Measurements from ENCODE around the gene CAND2. TPM values are rescaled to one million over a fixed set of nuclear protein-coding genes. Genes with fewer than 3 reads are reported as not detected.

Gene CAND2
- total RNA-seq, 4 donors from 2014 or later: 9.7 to 18.0 (median 12.4) TPM

DNA sequence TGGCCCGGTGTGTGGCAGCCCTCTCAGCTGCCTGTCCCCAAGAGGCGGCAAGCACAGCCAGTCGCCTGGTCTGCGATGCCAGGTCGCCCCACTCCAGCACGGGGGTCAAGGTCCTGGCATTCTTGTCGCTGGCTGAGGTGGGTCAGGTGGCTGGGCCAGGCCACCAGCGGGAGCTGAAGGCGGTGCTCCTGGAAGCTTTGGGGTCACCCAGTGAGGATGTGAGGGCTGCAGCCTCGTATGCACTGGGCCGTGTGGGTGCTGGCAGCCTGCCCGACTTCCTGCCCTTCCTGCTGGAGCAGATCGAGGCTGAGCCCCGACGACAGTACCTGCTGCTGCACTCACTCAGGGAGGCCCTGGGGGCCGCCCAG, 20.8 kb downstream of the CAND2 start:
- H3K4me1 ChIP-seq: no peaks in the 10 kb centered on the region
- H3K27me3 ChIP-seq: no peaks in the 10 kb centered on the region
- no peak overlapping the region for H3K4me3 ChIP-seq (replicated peaks in 1 of 3)
- no peaks in the 10 kb centered on the region for H3K9me3 ChIP-seq
- TF ChIP-seq POLR2A (IDR thresholded peaks at IDR 0.05): no peak
- TF ChIP-seq, protein P1, sequence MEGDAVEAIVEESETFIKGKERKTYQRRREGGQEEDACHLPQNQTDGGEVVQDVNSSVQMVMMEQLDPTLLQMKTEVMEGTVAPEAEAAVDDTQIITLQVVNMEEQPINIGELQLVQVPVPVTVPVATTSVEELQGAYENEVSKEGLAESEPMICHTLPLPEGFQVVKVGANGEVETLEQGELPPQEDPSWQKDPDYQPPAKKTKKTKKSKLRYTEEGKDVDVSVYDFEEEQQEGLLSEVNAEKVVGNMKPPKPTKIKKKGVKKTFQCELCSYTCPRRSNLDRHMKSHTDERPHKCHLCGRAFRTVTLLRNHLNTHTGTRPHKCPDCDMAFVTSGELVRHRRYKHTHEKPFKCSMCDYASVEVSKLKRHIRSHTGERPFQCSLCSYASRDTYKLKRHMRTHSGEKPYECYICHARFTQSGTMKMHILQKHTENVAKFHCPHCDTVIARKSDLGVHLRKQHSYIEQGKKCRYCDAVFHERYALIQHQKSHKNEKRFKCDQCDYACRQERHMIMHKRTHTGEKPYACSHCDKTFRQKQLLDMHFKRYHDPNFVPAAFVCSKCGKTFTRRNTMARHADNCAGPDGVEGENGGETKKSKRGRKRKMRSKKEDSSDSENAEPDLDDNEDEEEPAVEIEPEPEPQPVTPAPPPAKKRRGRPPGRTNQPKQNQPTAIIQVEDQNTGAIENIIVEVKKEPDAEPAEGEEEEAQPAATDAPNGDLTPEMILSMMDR (IDR thresholded peaks at IDR 0.05): no peak
- intact Hi-C loops (cut with DNase I): no loop called here
- 26 to 87% methylated on average over 3 to 6 of the region's 16 CpGs for WGBS, 2 donors
- DNase-seq: peak; percentile 19 to 22
- H3K27ac ChIP-seq: no peak overlapping the region
- H3K36me3 ChIP-seq: peaks cover 4 to 12% of the 10 kb centered on the region in 2 donors

DNA sequence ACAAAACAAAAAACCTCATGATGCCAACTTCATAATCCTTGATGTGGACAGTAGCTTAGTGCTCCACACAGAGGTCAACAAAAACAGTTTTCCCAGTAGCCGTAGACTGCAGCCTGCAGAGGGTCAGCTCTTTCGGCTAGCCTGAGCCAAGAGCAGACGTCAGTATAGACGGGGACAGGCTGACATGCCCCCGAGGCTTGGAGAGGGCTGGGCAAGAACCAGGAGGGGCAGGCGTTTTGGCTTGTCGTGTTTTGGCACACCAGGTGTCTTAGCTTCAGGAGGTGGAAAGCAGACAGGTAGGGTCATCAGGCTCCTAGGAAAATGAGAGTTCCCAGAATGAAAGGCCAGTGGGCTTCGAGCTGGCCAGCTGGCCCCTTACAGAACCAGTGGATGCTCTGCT, 21.8 kb downstream of the CAND2 start:
- H3K36me3 ChIP-seq: peaks cover 4 to 12% of the 10 kb centered on the region in 2 donors
- TF ChIP-seq POLR2A (IDR thresholded peaks at IDR 0.05): no peak
- TF ChIP-seq, protein P1 (IDR thresholded peaks at IDR 0.05): no peak

DNA sequence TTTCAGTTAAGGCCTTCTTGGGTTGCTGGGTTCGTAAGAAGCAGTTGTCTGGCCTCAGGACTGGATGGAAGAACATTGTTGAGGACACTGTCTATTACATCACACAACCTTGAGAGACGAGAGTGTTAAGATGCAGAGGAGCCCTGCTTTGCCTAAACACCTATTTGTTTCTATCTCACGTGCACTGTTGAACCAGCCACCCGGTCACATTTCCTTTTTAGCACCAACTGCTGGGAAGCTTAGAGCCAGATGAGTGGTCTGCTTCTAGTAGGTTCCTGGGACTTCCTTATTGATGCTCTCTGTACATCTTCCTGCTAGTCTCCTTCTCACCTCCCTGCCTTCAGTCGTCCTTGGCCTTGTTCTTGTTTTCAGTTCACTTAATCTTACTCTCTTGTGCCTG, 22.3 kb downstream of the CAND2 start:
- 83 to 88% methylated on average over 5 of the region's 5 CpGs for WGBS, 2 donors
- H3K27ac ChIP-seq: no peak overlapping the region
- intact Hi-C loops (cut with DNase I): no loop called here
- H3K27me3 ChIP-seq: no peaks in the 10 kb centered on the region
- H3K4me3 ChIP-seq (replicated peaks in 1 of 3): no peak overlapping the region
- no peaks in the 10 kb centered on the region for H3K9me3 ChIP-seq
- H3K4me1 ChIP-seq: no peaks in the 10 kb centered on the region
- TF ChIP-seq, protein P1 (IDR thresholded peaks at IDR 0.05): no peak
- no peak for TF ChIP-seq POLR2A (IDR thresholded peaks at IDR 0.05)
- no peak for DNase-seq
- H3K36me3 ChIP-seq: peaks cover 4 to 12% of the 10 kb centered on the region in 2 donors

More for the DNA sequence above, 21.8 kb downstream of the CAND2 start:
- no peak overlapping the region for H3K4me3 ChIP-seq (replicated peaks in 1 of 3)
- H3K27ac ChIP-seq: no peak overlapping the region
- 92 to 98% methylated on average over 8 of the region's 8 CpGs for WGBS, 2 donors
- no peaks in the 10 kb centered on the region for H3K27me3 ChIP-seq
- intact Hi-C loops (cut with DNase I): no loop called here
- H3K4me1 ChIP-seq: no peaks in the 10 kb centered on the region
- no peak for DNase-seq
- no peaks in the 10 kb centered on the region for H3K9me3 ChIP-seq

DNA sequence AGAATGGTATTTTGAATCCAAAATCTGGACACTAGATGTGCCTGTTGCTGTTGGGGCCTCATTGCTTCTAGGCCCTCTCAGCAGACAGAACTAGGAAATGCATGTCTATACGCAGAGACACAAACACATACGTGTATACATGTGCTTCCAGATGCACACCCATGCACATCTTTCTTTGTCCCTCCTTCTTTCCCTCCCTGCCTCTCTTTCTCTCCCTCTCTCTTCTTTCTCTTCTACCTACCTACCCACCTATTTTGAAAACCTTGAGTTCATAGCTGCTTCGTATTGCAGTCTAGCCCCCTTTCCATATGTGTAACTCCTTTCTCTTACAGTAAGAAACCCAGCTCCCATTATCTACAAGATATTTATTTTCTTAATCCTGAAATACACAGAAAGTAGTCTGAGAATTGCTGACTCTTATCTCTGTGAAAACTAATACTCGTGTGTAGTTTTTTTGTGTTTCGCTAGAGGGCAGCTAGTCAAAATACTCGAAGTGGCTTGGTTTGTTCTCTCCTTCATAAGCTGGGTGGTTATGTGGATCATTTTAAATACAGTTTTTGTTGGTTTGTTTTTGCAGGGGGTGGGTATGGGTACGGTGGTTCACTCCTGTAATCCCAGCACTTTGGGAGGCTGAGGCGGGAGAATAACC, 26.4 kb downstream of the CAND2 start:
- WGBS, 2 donors: 58 to 61% methylated on average over 8 of the region's 8 CpGs
- Histone ChIP-seq H3K4me3 (replicated peaks in 1 of 3) (no peak overlapping the region), H3K36me3 (peaks cover 0 to 8% of the 10 kb centered on the region in 2 donors), H3K9me3 (no peaks in the 10 kb centered on the region), H3K27ac (no peak overlapping the region), H3K4me1 (no peaks in the 10 kb centered on the region), H3K27me3 (no peaks in the 10 kb centered on the region)
- TF ChIP-seq, protein P1 (IDR thresholded peaks at IDR 0.05): peak in 3 of 6 experiments; percentile 29 to 32 (median 30)
- no peak for TF ChIP-seq POLR2A (IDR thresholded peaks at IDR 0.05)
- intact Hi-C loops (cut with DNase I): no loop called here
- no peak for DNase-seq

DNA sequence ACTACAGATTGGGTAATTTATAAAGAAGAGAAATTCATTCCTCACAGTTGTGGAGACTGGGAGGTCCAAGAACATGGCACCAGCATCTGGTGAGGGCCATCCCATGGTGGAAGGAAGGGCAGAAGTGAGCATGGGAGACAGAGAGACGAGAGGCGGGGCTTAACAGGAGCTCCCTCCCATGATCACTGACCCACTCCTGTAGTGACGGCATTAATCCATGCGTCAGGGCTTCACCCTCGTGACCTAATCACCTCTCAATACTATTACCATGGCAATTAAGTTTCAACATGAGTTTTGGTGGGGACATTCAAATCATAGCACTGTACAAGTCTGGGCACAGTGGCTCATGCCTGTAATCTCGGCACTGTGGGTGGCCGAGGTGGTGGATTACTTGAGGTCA, 27.8 kb downstream of the CAND2 start:
- H3K27me3 ChIP-seq: no peaks in the 10 kb centered on the region
- H3K9me3 ChIP-seq: no peaks in the 10 kb centered on the region
- no peak for DNase-seq
- H3K4me3 ChIP-seq (replicated peaks in 1 of 3): no peak overlapping the region
- 91 to 96% methylated on average over 7 of the region's 7 CpGs for WGBS, 2 donors
- TF ChIP-seq, protein P1 (IDR thresholded peaks at IDR 0.05): no peak
- no peak for TF ChIP-seq POLR2A (IDR thresholded peaks at IDR 0.05)
- H3K4me1 ChIP-seq: no peaks in the 10 kb centered on the region
- no peak overlapping the region for H3K27ac ChIP-seq
- intact Hi-C loops (cut with DNase I): no loop called here
- peaks cover 0 to 14% of the 10 kb centered on the region in 2 donors for H3K36me3 ChIP-seq

Data from thyroid gland (tissue), 4 donors.